HG03439 (cell line): ENCODE results near the gene LRBA.

Source experiments
- ATAC-seq: cut with Tn5 transposase; IDR thresholded peaks from one replicate; pipeline ENCODE4 v1.9.1; 2021; ENCODE audit warnings: mild to moderate bottlenecking, moderate library complexity; ENCODE audit not compliant: unreplicated experiment

LRBA gene

GRCh38 chr4:150314031-150314430 is 701.1 kb downstream of the LRBA start:
- no peak for ATAC-seq

GRCh38 chr4:150310159-150310895 is 704.8 kb downstream of the LRBA start:
- ATAC-seq = no peak

GRCh38 chr4:150308824-150309472 is 706.1 kb downstream of the LRBA start:
- ATAC-seq = no peak

- ATAC-seq = no peak
Observed at GRCh38 chr4:150306719-150307118, 708.4 kb downstream of the LRBA start.

GRCh38 chr4:150305995-150306394 is 709.1 kb downstream of the LRBA start:
- no peak for ATAC-seq

- ATAC-seq = no peak
Observed at GRCh38 chr4:150302553-150302952, 712.5 kb downstream of the LRBA start.

GRCh38 chr4:150299816-150300215 is 715.3 kb downstream of the LRBA start:
- no peak for ATAC-seq

GRCh38 chr4:150297861-150298474 is 717.1 kb downstream of the LRBA start:
- ATAC-seq = no peak

GRCh38 chr4:150289881-150290280 is 725.2 kb downstream of the LRBA start:
- ATAC-seq = no peak

- ATAC-seq = no peak
Observed at GRCh38 chr4:150289198-150289597, 725.9 kb downstream of the LRBA start.

GRCh38 chr4:150286656-150287055 is 728.4 kb downstream of the LRBA start:
- no peak for ATAC-seq

- ATAC-seq = no peak
Observed at GRCh38 chr4:150283689-150284088, 731.4 kb downstream of the LRBA start.

- ATAC-seq = no peak
Observed at GRCh38 chr4:150280975-150281374, 734.1 kb downstream of the LRBA start.

- ATAC-seq = no peak
Observed at GRCh38 chr4:150280081-150280895, 734.8 kb downstream of the LRBA start.

- ATAC-seq = no peak
Observed at GRCh38 chr4:150278206-150278605, 736.9 kb downstream of the LRBA start.

GRCh38 chr4:150268444-150268843 is 746.6 kb downstream of the LRBA start:
- no peak for ATAC-seq

- ATAC-seq = no peak
Observed at GRCh38 chr4:150265806-150266205, 749.3 kb downstream of the LRBA start.

- no peak for ATAC-seq
Observed at GRCh38 chr4:150264595-150265161, 750.4 kb downstream of the LRBA start.

- ATAC-seq = no peak
Observed at GRCh38 chr4:150262611-150263010, 752.5 kb downstream of the LRBA start.

GRCh38 chr4:150261571-150261970 is 753.5 kb downstream of the LRBA start:
- no peak for ATAC-seq
